Measurements from ENCODE around the gene PRKAR1B.

Gene PRKAR1B

GRCh38 chr7:589781-590575 is 137.1 kb downstream of the PRKAR1B start:
- DNase-seq (ENCODE audit: low read depth, low spot score), result no peak

DNA sequence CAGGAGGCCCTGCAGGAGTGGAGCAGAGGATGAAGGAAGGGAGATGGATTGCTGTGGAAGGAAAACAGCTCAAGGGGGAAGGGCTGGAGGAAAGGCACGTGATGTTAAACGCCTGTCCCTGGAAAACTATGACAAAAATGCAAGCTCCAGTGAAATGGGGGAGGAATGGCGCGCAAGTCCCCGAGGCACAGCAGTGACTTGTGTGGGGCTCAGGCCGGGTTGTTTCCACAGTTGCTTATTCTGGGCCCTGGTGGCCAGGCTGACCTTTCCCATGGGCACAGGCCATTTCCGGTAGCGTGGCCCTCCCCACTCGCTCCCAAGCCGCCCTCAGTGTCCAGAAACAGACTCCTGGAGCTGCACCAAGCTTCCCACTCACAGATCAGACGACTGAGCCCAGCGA is 139.3 kb downstream of the PRKAR1B start:
- DNase-seq (ENCODE audit: low read depth, low spot score), result peak; percentile 72

- DNase-seq (ENCODE audit: low read depth, low spot score), result no peak
These were observed 140.6 kb downstream of the PRKAR1B start for GRCh38 chr7:586494-586893.

DNA sequence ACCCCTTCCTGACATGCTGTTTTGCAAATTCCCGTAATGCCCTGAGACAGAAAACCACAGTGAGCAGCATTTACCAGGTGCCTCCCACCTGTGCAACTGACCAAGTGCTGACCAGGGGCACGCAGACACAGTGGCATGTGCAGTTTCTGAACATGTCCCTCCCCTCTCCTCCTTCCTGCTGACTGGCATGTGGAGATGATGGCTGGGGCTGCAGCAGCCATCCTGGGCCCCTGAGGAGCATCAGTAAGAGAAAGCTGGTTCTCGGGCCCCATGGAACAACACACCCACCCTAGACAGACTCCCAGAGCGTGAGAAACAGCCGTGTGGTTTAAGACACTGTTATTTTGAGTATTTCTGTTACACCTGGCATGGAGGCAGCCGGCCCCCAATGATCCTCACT is 141.2 kb downstream of the PRKAR1B start:
- no peak for DNase-seq (ENCODE audit: low read depth, low spot score)

GRCh38 chr7:585229-585711 is 141.8 kb downstream of the PRKAR1B start:
- DNase-seq (ENCODE audit: low read depth, low spot score), result no peak

DNA sequence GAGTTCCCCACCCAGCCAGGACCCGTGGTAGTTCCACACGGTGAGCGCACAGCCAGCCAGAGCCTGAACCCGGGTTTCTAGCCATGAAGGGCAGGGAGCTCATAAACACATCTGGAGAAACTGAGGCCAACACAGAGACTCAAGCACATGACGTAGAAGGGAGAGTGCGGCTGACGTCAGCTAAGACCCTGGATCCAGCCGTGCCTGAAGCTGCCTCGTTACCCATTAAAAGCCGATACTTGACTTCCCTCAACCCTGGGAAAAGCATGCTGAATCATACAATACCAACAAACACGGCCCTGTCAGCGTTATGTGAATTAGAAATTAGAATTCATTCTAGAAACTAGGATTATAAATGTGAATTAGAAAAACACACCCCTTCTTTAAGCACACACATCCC is 142.3 kb downstream of the PRKAR1B start:
- no peak for DNase-seq (ENCODE audit: low read depth, low spot score)

GRCh38 chr7:584122-584465 is 143.0 kb downstream of the PRKAR1B start:
- DNase-seq (ENCODE audit: low read depth, low spot score), result no peak

DNA sequence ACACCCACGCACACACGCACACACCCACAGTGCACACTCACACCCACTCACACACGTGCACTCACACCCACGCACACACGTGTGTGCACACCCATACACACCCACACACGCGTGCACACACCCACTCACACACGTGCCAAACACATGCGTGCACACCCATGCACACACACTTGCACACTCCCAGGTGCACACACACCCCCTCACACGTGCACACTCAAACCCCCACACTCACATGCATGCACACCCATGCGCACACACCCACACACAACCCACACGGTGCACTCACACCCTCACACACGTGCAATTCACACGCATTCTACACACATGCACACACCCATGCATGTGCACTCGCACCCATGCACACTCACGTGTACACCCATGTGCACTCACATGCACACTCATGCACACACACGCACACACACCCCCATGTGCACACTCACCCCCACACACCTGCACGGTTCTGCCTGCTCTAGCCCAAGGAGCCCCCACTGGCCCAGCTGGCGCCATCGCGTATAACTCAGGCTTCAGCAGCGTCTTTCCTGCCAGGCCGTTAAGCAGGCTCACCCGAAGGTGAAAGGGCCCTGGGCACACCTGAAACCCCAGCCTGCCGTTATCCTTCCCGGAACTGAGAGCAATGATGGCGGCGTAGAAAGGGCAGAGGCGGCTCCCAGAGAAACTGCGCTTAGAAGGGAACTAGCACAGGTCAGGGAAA is 143.5 kb downstream of the PRKAR1B start:
- DNase-seq (ENCODE audit: low read depth, low spot score), result no peak

- DNase-seq (ENCODE audit: low read depth, low spot score), result no peak
These were observed 144.2 kb downstream of the PRKAR1B start for GRCh38 chr7:582931-583330.

DNA sequence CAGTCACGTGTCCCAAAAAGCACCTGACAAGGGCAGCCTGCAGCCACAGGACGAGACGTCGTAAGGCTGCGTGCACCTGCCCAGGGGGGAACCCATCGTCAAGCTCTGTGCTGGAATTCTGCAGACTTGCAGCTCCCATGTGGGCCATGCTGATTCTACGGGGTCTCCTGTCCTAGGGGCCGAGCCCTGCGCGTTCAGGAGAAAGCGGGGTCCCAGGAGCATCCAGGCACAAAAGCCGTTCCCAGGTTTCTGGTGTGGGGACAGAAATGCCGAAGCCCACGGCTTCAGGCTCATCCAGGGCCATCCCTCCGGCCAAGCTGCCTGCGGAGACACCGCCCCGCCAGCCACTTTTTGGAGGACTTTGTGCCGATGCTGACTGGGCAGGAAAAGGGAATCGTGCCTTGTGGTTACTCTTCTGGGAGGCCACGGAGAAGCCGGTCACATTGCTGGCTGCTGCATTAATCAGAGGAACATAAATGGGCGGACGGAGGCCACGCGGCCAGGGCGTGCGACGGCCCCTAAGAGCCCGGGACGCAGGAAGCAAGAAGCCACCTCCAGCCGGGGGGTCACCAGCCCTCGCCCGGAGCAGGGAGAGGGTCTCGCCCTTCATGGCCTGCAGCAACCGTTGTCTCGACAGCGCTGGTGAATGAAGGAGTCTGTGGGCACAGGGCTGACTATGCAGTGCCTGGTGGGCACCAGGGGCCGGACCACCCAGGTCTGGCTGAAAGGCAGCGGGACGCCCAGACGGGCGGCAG is 144.8 kb downstream of the PRKAR1B start:
- no peak for DNase-seq (ENCODE audit: low read depth, low spot score)

DNA sequence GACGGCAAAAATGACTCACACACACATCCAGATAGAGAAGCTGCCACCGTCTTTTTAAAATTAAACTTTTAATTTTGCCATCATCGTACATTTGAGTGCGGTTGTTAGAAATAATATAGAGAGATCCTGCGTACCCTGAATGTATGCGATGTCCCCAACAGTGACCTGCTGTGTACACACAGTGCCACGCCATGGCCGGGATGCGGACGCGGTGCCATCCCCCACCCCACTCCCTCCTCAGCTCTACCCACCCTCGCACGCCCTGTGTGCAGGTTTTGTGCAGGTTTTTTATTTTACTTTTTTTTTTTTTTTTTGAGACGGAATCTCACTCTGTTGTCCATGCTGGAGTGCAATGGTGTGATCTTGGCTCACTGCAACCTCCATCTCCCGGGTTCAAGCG is 148.7 kb downstream of the PRKAR1B start:
- DNase-seq (ENCODE audit: low read depth, low spot score), result no peak

DNA sequence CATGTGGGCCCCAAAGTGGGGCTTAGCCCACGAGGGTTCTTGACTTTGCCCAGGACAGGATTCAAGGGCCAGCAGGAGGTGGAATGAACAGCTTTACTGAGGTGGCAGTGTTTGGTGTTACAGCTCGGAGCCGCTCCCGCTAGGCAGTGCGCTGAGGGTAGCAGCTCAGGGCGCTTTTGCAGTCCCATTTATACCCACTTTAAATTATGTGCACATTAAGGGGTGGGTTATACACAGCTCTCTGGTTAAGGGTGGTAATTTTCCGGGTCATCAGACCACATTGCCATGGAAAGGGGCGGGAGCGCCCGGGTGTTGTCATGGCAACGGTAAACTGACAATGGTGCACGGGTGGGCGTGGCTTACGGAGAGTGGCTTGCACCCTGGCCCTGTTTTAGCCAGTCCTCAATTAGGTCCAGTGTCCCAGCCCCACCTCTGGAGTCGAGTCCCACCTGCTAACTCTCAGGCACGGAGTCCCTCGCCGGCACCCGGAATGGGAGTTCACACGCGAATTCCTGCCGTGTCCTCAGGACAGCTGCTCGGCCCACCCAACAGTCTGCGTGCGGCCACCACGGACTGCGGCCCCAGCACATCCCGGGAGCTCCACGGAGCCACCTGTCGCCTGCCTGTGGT is 149.2 kb downstream of the PRKAR1B start:
- peak; percentile 23 for DNase-seq (ENCODE audit: low read depth, low spot score)

- DNase-seq (ENCODE audit: low read depth, low spot score), result no peak
These were observed 149.8 kb downstream of the PRKAR1B start for GRCh38 chr7:577278-577665.

DNA sequence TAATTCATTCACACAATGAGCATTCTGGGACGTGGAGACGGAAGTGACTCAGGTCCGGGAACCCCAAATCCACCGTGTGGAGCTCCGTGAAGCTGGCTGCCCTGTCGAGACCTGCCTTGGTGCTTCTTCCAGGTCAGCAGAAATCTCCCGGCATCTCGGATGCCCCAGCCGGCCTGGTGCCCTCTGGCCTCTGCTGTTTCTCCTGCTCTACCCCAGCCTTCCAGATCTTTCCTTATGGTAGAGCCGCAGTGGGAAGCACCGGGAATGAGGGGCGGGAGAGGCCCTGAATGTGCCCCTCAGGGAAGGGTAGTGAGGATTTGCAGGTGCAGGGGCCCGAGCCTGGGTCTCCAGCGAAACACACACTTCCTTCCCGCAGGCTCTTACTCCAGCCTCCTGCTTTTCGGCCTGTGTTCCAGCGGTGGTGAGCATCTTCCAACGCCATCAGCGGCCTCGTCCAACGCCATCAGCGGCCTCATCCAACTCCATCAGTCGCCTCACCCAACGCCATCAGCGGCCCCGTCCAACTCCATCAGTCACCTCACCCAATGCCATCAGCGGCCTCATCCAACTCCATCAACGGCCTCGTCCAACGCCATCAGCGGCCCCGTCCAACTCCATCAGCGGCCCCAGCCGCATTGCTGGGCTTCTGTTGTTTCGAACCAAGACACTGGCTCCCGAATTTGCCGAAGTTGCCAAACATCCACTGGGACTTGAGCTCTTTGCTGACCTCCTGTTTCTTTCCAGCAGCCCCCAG is 150.4 kb downstream of the PRKAR1B start:
- no peak for DNase-seq (ENCODE audit: low read depth, low spot score)

- no peak for DNase-seq (ENCODE audit: low read depth, low spot score)
These were observed 151.4 kb downstream of the PRKAR1B start for GRCh38 chr7:575425-576366.

DNA sequence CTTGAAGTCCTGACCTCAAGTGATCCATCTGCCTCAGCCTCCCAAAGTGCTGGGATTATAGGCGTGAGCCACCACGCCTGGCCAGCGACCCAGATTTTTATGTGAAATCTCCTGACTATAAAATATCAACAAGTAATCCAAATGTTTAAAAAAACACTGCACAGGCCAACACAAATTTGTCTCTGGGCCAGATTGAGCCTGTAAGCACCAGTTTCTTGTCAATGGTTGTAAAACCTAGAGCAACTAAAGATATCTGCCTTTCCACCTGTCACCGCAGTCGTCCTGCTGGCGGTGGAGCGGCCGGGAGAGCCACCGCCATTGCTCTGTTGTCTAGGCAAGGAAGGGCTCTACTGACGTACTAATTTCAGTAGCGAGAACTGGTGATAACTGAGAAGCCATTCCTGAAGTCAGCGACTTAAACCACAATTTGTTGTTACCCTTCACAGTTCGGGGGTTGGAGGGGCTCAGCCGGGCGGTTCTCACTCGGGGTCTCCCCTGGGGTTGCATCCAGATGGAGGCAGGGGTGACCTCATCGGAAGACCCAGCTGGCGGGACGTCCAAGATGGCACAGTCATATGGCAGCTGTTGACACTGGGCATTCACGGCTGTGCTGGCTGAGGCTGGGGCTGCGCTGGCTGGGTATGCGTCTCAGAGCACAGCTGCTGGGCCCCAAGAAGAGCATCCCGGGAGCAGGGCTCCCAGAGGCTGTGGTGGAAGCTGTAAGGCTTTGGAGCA is 152.3 kb downstream of the PRKAR1B start:
- DNase-seq (ENCODE audit: low read depth, low spot score), result no peak

GRCh38 chr7:573933-574381 is 153.1 kb downstream of the PRKAR1B start:
- DNase-seq (ENCODE audit: low read depth, low spot score), result no peak

- no peak for DNase-seq (ENCODE audit: low read depth, low spot score)
These were observed 153.7 kb downstream of the PRKAR1B start for GRCh38 chr7:573269-573932.
